GM19043 (cell line): ENCODE measurements around the gene SANBR.
"Not testable (repeated sequence)": the region's sequence is repeated elsewhere in the genome, so short reads cannot be mapped to it uniquely, and the experiment has no call there.

Experiments used
- ATAC-seq: cut with Tn5 transposase; IDR thresholded peaks from one replicate; pipeline ENCODE4 v1.9.1; 2021; ENCODE audit warnings: low read depth; ENCODE audit not compliant: unreplicated experiment

SANBR gene

DNA sequence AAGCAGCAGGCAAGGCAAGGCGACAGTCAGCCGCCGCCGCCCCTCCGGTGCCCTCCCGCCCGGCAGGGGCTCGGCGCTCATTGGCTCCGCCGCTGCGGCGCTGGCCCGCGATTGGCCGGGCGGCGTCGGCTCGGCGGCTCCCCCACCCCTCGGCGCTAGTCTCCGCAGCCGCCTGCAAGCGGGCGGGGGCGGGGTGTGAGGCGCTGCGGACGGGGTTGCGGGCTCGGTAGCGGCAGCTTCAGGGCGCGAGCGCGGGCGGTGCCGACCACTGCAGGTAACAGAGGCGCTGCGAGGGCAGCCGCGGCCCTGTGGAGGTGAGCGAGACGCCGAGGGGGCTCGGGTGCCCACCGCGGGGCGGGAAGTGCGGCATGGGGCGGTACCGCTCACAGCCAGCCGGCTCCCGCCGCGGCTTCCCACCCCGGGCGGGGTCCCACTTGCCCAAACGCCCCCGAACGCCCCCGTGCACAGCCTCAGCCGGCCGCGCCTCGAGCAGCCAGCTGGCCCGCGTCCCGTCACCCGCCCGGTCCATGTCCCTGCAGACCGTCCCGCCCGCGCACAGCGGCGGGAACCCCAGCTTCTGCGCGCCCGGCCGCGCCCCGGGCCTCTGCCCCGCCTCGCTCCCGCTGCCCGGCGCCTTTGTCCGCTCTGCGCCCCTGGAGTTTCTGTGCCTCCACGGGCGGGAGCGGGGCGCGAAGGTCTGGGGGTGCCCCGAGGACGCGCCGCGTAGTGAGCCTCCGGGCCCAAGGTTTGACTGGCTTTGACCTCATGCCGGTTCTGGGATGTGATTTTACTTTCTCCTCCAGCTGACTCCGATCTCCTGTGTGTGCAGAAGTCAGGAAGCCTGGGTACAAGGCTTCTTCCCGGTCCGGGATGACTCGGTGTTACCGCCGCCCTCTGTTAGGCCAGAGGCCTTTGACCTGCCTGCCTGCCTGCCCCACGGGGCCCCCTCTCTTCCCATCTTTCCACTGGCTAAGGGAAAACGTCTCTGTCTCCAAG, at the start of gene SANBR:
SANBR (plus strand) TSS at position 158 of the 996 bp plus-strand sequence. CDS start 4,480 bp downstream, outside the sequence.
- peak; percentile 93 for ATAC-seq

DNA sequence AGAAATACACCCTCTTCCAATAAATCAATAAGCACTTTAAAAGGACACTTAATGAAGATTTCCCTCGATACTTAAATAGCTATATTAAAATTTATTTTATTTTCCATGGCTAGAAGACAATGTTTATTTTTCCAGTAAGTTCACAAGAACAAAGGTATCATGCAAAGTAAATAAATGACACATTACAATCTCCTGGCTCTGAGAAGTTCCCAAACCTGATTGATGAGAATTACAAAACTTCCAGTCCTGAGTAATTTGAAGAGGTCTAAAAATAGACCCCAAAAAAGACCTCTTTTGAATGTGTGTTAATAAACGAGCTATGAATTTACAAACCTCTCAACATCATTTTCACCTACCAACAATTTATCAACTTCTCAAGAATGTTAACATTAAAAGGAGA, 49.7 kb upstream of the SANBR start:
- no peak for ATAC-seq

DNA sequence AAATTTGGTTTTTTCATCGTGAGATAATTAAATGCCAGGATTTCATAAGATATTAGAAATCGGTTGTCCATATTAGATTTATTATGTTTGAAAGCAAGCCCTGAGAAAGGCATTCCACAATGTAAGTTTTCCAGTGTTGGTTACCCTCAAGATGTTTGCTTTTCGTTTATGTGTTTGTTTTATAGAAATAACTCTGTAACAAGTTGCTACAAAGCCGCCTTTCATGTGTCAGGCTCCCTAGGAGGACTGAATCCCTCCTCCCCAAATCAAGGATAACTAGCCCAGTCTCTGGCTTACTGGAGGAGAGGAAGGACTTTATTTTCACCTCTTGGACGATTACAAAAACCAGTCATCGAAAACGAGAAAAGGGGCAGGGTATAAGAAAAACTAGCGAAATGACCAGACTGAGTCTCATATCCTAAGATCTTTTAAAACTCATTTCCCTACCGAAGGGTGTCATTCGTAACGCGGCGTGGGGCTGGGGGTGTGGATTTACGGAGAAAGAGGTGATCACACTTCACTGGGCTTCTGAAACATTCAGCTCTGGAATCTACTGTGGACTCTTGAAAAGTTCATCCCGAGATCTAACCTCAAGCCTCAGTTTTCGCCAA, 49.2 kb upstream of the SANBR start:
- peak; percentile 5 for ATAC-seq

DNA sequence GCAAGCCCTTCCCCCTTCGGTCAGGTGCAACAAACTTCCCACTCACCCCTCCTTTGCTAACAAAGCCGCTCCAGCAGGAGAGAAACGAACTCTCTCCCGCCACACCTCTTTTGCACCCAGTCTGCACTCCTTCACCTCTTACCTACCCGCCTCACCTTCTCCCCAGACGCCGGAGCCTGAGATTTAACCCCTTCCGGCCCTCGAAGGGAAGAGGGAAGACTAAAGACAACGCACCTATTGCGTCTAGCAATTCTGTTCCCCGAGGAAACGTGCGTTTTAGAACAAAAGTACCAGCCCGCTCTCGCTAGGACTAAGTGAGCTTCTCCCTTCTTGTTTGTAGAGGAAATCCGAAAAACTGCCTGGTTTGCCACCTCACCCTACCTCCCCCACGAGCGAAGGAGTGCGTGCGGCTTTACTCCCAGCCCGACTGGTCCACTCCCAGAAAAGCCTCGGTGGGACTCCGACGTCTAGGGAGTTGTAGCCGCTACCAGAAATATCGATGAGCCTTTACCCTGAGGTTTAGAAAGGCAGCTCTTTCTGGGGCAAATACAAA, 48.6 kb upstream of the SANBR start:
- peak; percentile 58 for ATAC-seq

DNA sequence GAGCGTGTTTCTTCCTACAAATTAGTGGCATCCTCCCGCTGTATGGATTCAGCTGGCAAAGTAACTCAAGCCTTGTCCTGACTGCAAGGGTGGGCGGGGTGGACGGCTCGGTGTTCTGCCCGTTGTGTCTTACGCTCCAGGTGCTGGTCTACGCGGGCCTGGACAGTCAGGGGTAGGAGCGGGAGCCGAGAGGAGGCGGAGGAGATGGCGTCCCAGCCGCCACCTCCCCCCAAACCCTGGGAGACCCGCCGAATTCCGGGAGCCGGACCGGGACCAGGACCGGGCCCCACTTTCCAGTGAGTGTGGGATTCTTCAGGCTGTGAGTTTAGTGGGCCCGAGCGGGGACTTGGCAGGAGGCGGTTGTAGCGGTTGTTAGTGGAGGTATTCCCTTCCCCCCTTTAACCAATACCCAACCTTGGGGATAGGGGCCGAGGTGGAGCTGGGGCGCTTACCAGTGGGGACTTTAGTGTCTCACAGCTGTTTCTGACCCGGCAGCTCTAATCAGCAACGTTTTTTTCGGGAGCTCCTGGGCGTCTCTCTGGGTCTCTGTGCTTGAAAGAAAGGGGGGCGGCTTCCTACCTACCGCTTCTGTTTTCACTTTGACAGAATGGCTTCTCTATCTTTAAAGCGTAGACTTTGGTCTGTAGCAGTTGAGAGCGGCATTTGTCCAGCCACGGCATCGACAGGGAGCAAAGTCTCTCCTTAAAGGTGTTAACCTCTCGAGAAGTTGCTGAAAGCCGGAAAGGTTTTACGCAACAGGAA, 47.9 kb upstream of the SANBR start, which contains the start of the genes PEX13 and PUS10:
PEX13 (plus strand) TSS at position 165 of the 762 bp plus-strand sequence; CDS start at position 205, 40 bp downstream.
PUS10 (minus strand) TSS at position 700 of the 762 bp plus-strand sequence. CDS start 6,365 bp downstream, outside the sequence.
- peak; percentile 76 for ATAC-seq

DNA sequence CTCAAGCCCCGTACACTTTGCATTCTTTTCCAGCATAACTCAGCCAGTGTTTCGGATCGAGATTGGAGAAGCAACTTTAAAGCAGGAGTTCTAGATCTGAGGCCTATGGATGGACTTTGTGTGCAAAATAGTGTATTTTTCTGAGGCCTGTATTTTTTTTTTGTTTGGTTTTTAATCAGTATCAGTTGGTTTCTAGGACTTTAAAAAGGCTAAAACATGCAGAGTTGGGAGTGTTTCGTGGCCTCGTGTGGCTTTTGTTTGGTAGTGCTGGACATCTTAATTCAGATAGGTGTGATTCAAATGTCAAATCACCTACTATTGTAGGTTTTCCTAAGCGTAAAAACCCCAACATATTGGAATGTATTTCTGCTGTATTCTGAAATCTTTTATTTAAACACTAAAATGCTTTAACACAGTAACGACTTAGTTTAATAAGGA, 47.3 kb upstream of the SANBR start:
- no peak for ATAC-seq

DNA sequence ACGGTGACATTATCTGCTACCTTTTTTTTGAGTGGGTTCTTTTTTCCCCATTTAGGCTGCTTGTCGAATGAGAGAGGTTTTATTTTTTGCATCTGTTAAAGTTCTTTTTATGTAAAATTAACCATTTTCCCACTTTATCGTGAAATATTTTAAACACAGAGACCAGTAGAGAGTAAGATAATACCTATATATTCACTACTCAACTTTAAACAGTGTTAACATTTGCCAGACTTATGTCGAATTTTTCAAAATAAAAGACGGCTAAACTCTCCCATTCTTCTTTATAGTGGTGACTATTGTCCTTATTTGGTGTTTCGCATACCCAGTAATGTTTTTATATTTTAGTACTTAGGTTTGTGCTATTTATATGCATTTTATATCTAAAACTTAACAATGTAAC, 46.9 kb upstream of the SANBR start:
- ATAC-seq: no peak

DNA sequence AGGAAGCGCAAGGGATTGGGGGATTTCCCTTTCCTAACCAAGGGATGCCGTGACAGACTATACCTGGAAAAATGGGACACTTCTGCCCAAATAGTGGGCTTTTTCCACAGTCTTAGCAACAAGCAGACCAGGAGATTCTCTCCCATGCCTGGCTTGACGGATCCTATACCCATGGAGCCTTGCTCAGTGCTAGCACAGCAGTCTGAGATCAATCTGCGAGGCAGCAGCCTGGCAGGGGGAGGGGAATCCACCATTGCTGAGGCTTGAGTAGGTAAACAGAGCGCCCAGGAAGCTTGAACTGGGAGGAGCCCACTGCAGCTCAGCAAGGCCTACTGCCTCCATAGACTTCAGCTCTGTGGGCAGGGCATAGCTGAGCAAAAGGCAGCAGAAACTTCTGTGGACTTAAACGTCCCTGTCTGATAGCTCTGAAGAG, 44.4 kb upstream of the SANBR start:
- no peak for ATAC-seq

DNA sequence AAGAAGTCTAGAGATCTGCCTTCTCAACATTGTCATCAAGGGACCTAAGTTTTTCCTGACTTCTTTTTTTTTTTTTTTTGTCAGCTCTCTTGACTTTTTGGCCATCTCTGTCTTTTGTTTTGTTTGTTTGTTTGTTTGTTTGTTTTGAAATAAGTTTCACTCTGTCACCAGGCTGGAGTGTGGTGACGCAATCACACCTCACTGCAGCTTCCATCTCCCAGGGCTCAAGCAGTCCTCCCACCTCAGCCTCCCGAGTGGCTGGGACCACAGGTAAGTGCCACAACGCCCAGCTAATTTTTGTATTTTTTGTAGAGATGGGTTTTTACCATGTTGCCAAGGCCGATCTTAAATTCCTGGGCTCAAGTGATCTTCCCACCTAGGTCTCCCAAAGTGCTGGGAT, 42.0 kb upstream of the SANBR start:
- no peak for ATAC-seq

DNA sequence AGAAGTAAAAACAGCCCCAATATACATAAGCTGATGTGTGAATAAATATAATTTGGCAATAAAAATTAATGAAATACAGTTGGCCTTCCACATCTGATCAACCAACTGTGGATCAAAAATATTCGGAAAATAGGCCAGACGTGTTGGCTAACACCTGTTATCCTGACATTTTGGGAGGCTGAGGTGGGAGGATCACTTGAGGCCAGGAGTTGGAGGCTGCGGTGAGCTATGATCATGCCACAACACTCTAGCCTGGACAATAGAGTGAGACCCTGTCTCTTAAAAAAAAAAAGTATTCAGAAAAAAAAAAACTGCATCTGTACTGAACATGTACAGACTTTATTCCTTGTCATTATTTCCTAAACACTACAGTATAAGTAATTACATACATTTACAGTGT, 36.1 kb upstream of the SANBR start:
- ATAC-seq: no peak

DNA sequence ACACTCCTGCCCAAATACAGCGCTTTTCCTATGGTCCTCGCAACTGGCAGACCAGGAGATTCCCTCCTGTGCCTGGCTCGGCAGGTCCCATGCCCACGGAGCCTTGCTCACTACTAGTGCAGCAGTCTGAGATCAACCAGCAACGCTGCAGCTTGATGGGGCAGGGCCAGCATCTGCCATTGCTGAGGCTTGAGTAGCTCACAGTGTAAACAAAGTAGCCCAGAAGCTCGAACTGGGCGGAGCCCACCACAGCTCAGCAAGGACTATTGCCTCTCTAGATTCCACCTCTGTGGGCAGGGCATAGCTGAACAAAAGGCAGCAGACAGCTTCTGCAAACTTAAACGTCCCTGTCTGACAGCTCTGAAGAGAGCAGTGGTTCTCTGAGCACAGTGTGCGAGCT, 31.1 kb upstream of the SANBR start:
- ATAC-seq: not testable (repeated sequence)

DNA sequence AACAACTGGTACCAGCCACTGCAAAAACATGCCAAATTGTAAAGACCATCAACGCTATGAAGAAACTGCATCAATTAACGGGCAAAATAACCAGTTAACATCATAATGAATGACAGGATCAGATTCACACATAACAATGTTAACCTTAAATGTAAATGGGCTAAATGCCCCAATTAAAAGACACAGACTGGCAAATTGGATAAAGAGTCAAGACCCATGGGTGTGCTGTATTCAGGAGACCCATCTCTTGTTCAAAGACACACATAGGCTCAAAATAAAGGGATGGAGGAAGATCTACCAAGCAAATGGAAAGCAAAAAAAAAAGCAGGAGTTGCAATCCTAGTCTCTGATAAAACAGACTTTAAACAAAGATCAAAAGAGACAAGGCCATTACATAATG, 29.0 kb upstream of the SANBR start:
- not testable (repeated sequence) for ATAC-seq

DNA sequence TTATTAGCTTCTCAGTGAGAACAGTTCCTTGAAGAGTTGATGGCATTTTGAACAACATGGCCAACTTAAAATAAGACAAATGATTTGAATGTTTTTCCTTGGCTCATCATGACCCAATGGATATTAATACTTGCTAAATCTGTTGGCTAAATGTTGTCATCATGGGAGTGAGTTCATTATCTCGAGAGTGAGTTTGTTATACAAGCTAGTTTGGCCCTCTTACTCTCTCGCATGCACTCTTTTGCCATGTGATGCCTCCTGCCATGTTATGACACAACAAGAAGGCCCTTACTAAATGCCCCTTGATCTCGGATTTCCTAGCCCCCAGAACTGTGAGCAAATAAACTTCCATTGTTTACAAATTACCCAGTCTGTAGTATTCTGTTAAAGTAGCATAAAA, 22.9 kb upstream of the SANBR start:
- ATAC-seq: no peak

DNA sequence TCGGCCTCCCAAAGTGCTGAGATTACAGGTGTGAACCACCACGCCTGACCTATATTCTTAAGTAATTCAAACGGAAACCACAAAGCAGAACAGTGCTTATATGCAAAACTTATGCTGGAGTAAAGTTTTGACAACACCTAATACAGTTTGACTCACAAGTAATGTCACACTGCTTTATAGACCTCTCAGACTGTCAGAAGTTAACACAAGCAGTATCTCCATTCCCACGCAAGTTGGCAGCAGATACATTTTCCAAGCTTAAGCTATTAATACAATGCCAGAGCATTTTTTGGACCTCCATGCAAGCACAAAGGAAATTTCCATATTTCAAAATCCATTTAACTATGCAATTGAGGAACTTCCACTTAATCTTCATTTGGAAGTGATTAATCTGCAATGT, 21.0 kb upstream of the SANBR start:
- ATAC-seq: no peak

DNA sequence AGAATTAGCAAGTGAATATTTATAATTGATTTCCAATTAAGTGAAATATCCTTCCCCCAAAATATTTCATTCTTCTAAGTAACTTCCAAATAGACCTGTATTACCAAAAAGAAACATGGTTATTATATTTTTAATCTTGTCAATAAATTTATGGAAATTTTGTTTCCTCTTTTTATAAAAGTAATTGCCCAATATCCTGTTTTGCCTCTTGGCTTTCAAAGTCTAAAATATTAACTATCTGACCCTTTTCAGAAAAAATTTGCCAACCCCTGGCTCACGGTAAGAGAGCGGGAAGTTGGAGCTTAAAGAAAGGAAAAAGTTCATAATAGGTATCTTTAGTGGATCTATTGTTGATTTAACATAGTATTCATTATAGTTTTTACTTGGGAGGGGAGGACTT, 20.4 kb upstream of the SANBR start:
- no peak for ATAC-seq

DNA sequence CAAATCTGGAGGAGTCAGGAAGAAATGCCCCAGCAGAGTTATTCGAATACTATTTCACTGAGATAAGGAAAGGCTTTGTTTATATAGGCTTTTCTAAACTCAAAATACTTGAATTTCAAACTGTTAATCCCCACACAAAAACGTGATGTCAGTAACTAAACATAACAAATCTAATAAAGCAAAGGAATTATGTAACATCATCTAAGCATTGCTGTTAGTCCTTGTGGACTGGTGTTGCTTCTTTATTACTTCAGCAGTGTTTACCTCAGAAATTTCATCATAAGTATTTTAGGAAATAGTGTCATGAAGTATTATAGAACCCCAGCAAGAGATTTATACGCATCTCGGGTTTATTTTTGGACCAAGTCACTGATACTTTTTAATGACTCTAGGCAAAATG, 19.7 kb upstream of the SANBR start:
- no peak for ATAC-seq

DNA sequence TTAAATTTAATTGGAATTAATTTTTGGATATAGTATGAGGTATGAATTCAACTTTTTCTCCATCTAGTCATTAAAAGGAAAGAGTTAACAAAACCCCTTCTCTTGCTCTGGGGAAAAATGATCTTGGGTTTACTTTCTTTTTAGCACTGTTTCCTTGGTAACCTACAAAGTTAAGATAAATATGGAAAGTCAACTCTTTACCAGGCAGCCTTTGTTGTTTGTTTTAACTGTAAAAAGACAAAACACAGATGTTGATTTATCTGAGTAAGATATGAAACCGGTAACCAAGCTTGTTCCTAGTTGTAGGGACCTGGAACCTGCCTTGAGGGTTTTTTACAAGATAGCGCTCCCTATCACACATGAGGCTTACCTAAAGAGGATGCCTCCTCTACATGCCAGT, 10.1 kb upstream of the SANBR start:
- no peak for ATAC-seq

DNA sequence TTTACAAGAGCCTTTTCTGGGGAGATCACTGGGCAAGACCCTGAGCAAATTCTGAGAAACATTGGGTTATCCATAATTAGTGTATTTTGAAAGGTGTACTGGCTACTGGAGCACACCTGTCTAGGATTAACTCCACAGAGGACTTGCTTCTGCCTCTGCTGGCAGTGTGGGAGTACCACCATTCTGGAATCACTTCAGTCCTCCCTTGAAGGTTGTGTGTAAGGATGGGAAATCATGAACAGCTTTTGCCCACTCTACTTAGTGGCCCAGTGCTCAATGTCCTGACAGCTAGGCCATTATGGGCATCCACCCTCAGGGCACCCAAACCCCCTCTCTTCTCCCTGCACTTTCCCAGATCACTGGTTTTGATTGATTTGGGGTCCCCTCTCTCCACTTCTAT, 8.1 kb upstream of the SANBR start:
- ATAC-seq: no peak

DNA sequence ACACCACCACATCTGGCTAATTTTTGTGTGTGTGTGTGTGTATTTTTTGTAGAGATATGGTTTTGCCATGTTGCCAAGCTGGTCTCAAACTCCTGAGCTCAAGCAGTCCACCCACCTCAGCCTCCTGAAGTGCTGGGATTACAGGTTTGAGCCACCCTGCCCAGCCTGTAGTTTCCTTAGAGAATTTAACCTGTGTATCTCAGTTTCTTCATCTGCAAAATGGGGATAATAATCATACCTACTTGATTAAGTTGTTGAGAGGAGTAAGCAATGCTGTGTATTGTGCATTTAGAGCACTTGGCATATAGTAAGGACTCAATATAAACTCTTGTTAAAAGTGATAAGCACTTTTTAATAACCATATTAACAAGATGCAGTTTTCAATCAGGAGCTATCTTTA, 6.3 kb upstream of the SANBR start:
- ATAC-seq: no peak

DNA sequence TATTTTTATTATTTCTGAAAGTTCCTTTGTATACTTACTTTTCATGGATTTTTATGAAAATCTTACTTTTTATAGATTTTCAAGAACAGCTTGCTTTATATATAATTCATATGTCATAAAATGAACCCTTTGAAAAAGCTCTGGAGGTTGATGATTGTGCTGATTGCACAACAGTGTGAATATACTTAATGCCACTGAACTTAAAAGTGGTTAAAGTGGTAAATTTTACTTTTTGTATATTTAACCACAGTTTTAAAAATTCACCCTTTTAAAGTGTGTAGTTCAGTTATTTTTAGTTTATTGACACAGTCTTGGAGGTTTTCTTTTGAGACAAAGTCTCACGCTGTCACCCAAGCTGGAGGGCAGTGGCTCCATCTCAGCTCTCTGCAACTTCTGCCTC, 8.4 kb downstream of the SANBR start:
- ATAC-seq: no peak
